Body of pancreas (tissue), 4 donors: ENCODE results near the gene UGT1A5.

Source experiments
- POLR2A ChIP-seq, 3 donors: fragments of 450-650 bp; IDR thresholded peaks; one replicate each; pipeline ENCODE4 v1.6.1; 2016; ENCODE audit warnings: antibody characterized with exemption in 3 of 3, mild to moderate bottlenecking in 2 of 3
- TF ChIP-seq, protein P1 (sequence below), 7 experiments: fragments of 450-650 bp in 4 of 7; fragments of 200-600 bp in 3 of 7; sonication (generic) in 3 of 7; IDR thresholded peaks; one replicate each; pipeline ENCODE4 v1.5.1; 2016 to 2019; ENCODE audit warnings: antibody characterized with exemption in 7 of 7

DNA sequence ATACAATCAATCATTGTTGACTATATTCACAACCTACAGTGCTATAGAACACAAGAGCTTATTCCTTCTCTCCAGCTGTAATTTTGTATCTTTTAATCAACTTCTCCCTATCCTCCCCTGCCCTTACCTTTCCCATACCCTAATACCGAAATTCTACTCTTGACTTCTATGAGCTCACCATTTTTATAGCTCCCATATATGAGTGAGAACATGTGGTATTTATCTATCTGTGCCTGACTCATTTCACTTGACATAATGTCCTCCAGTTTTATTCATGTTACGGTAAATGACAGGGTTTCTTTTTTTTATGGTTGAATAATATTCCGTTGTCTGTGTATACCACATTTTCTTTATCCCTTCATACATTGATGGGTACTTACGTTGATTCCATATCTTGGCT lies 68.1 kb downstream of the UGT1A5 start:
- TF ChIP-seq, protein P1, sequence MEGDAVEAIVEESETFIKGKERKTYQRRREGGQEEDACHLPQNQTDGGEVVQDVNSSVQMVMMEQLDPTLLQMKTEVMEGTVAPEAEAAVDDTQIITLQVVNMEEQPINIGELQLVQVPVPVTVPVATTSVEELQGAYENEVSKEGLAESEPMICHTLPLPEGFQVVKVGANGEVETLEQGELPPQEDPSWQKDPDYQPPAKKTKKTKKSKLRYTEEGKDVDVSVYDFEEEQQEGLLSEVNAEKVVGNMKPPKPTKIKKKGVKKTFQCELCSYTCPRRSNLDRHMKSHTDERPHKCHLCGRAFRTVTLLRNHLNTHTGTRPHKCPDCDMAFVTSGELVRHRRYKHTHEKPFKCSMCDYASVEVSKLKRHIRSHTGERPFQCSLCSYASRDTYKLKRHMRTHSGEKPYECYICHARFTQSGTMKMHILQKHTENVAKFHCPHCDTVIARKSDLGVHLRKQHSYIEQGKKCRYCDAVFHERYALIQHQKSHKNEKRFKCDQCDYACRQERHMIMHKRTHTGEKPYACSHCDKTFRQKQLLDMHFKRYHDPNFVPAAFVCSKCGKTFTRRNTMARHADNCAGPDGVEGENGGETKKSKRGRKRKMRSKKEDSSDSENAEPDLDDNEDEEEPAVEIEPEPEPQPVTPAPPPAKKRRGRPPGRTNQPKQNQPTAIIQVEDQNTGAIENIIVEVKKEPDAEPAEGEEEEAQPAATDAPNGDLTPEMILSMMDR (IDR thresholded peaks at IDR 0.05): no peak
- TF ChIP-seq POLR2A (IDR thresholded peaks at IDR 0.05): no peak
